Osteocyte (in vitro differentiated cells): ENCODE results near the gene ATP5F1A. TPM values are rescaled to one million over a fixed set of nuclear protein-coding genes. Genes with fewer than 3 reads are reported as not detected.

Experiments used
- DNase-seq: peaks from one replicate; pipeline ENCODE4 v3.0.0; 2021; ENCODE audit warnings: mixed read lengths; ENCODE audit not compliant: unreplicated experiment; ENCODE audit errors: extremely low spot score
- H3K27ac Mint-ChIP-seq: one replicate; pipeline ENCODE4 v1.8.0; 2021; ENCODE audit warnings: mild to moderate bottlenecking, mixed read lengths; ENCODE audit not compliant: unreplicated experiment
- H3K27me3 Mint-ChIP-seq: one replicate; pipeline ENCODE4 v1.8.0; 2021; ENCODE audit warnings: mixed read lengths; ENCODE audit not compliant: unreplicated experiment
- H3K36me3 Mint-ChIP-seq: one replicate; pipeline ENCODE4 v1.8.0; 2021; ENCODE audit warnings: mixed read lengths; ENCODE audit not compliant: unreplicated experiment
- H3K4me1 Mint-ChIP-seq: one replicate; pipeline ENCODE4 v1.8.0; 2021; ENCODE audit warnings: mixed read lengths; ENCODE audit not compliant: unreplicated experiment
- H3K4me3 Mint-ChIP-seq: one replicate; pipeline ENCODE4 v1.8.0; 2021; ENCODE audit warnings: mild to moderate bottlenecking, moderate library complexity, mixed read lengths; ENCODE audit not compliant: unreplicated experiment
- H3K9me3 Mint-ChIP-seq: one replicate; pipeline ENCODE4 v1.8.0; 2021; ENCODE audit warnings: mixed read lengths; ENCODE audit not compliant: unreplicated experiment
- CTCF ChIP-seq: fragments of 200-600 bp; sonication (generic); IDR thresholded peaks from 2 replicates; pipeline ENCODE4 v1.5.0; 2021; ENCODE audit warnings: antibody characterized with exemption, mild to moderate bottlenecking, moderate library complexity
- total RNA-seq: library from RNA; stranded (reverse); gene quantifications from 2 replicates; pipeline ENCODE4 v1.2.1, GENCODE V29; 2021

Gene ATP5F1A
- total RNA-seq, 1 donor from 2014 or later: 346 TPM

GRCh38 chr18:46073474-46074331 is 24.4 kb downstream of the ATP5F1A start:
- no peak overlapping the region for H3K4me3 Mint-ChIP-seq
- TF ChIP-seq CTCF: peak; percentile 76
- H3K27me3 Mint-ChIP-seq: no peaks in the 10 kb centered on the region
- no peaks in the 10 kb centered on the region for H3K9me3 Mint-ChIP-seq
- peak; percentile 77 for DNase-seq
- no peaks in the 10 kb centered on the region for H3K36me3 Mint-ChIP-seq
- peaks cover 20% of the 10 kb centered on the region for H3K4me1 Mint-ChIP-seq
- no peak overlapping the region for H3K27ac Mint-ChIP-seq

- no peaks in the 10 kb centered on the region for H3K27me3 Mint-ChIP-seq
- H3K27ac Mint-ChIP-seq: no peak overlapping the region
- no peak for TF ChIP-seq CTCF
- H3K36me3 Mint-ChIP-seq: no peaks in the 10 kb centered on the region
- peaks cover 20% of the 10 kb centered on the region for H3K4me1 Mint-ChIP-seq
- peak overlapping the region; percentile 82 for H3K4me3 Mint-ChIP-seq
- DNase-seq: peak; percentile 48
- H3K9me3 Mint-ChIP-seq: no peaks in the 10 kb centered on the region
These were observed 25.1 kb downstream of the ATP5F1A start for GRCh38 chr18:46072959-46073358.

- TF ChIP-seq CTCF: peak; percentile 29
- H3K27ac Mint-ChIP-seq: no peak overlapping the region
- no peak for DNase-seq
- H3K9me3 Mint-ChIP-seq: peaks cover 4% of the 10 kb centered on the region
- peaks cover 20% of the 10 kb centered on the region for H3K4me1 Mint-ChIP-seq
- no peaks in the 10 kb centered on the region for H3K27me3 Mint-ChIP-seq
- peak overlapping the region; percentile 82 for H3K4me3 Mint-ChIP-seq
- no peaks in the 10 kb centered on the region for H3K36me3 Mint-ChIP-seq
These were observed 25.7 kb downstream of the ATP5F1A start for GRCh38 chr18:46072376-46072867.

- no peak for TF ChIP-seq CTCF
- Mint-ChIP-seq H3K36me3 (no peaks in the 10 kb centered on the region), H3K4me1 (peaks cover 20% of the 10 kb centered on the region), H3K27me3 (no peaks in the 10 kb centered on the region), H3K9me3 (peaks cover 4% of the 10 kb centered on the region), H3K4me3 (peak within 1 kb of the TSS; percentile 82), H3K27ac (no peak within 1 kb of the TSS)
- DNase-seq: peak; percentile 85
These were observed 26.3 kb downstream of the ATP5F1A start, which contains the start of gene PSTPIP2 for GRCh38 chr18:46071653-46072375. Gene PSTPIP2, minus strand, starts transcription at chr18:46072260. Its CDS starts 72 bp downstream, at chr18:46072188.
